ENCODE data around the gene CCDC188.

DNA sequence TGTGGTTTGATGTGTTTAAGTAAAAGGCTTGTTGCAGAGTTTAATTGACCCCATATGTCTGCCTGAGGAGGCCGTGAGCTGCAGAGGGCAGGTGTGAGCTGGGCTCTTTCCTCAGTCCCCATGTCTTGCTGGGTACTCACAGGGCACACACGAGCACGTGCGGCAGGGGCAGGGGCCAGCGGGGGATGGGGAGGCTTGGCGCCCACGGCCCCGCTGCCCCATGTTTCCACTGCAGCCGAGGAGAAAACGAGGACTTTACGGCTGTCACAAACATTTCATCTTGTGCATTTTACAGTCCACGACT is 24.7 kb upstream of the CCDC188 start:
- TF ChIP-seq TARDBP (IDR thresholded peaks at IDR 0.05), result no peak
- no peak for TF ChIP-seq ELF4 (IDR thresholded peaks at IDR 0.05)
- no peak for TF ChIP-seq HDGF (IDR thresholded peaks at IDR 0.05; ENCODE audit: borderline replicate concordance)
- TF ChIP-seq FOXK2 (IDR thresholded peaks at IDR 0.05), result no peak
- no peak for TF ChIP-seq FOXA1 (IDR thresholded peaks at IDR 0.05)
- TF ChIP-seq, protein P1, sequence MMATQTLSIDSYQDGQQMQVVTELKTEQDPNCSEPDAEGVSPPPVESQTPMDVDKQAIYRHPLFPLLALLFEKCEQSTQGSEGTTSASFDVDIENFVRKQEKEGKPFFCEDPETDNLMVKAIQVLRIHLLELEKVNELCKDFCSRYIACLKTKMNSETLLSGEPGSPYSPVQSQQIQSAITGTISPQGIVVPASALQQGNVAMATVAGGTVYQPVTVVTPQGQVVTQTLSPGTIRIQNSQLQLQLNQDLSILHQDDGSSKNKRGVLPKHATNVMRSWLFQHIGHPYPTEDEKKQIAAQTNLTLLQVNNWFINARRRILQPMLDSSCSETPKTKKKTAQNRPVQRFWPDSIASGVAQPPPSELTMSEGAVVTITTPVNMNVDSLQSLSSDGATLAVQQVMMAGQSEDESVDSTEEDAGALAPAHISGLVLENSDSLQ (IDR thresholded peaks at IDR 0.05), result no peak
- TF ChIP-seq SP1 (IDR thresholded peaks at IDR 0.05), result no peak
- no peak for TF ChIP-seq L3MBTL2 (conservative IDR thresholded peaks at IDR 0.05)
- TF ChIP-seq SUZ12 (IDR thresholded peaks at IDR 0.05), result no peak
